Loucy (cell line): ENCODE data around the gene ATRNL1.

Experiments
- H2AFZ ChIP-seq: fragments of 200-600 bp; sonication (generic); 2 replicates; pipeline ENCODE4 v1.6.0; 2016; ENCODE audit warnings: antibody characterized with exemption, mild to moderate bottlenecking, low read length, moderate library complexity
- H3F3A ChIP-seq: fragments of 200-600 bp; 2 replicates; pipeline ENCODE4 v1.6.0; 2016; ENCODE audit warnings: antibody characterized with exemption, low read depth, mild to moderate bottlenecking
- H3K27me3 ChIP-seq: fragments of 200-600 bp; sonication (generic); 2 replicates; pipeline ENCODE4 v1.6.1; 2014; ENCODE audit warnings: low read length, mild to moderate bottlenecking; ENCODE audit not compliant: insufficient read depth, poor library complexity, severe bottlenecking
- H3K36me3 ChIP-seq: fragments of 200-600 bp; sonication (generic); 2 replicates; pipeline ENCODE4 v1.6.1; 2016; ENCODE audit warnings: low read length; ENCODE audit not compliant: insufficient read depth
- H3K4me1 ChIP-seq: fragments of 200-600 bp; sonication (generic); 2 replicates; pipeline ENCODE4 v1.5.1; 2014; ENCODE audit warnings: low read length, mild to moderate bottlenecking; ENCODE audit not compliant: insufficient read depth, poor library complexity, severe bottlenecking
- H3K4me2 ChIP-seq: fragments of 200-600 bp; sonication (generic); 2 replicates; pipeline ENCODE4 v1.6.0; 2014; ENCODE audit warnings: antibody characterized with exemption, low read length, low read depth, mild to moderate bottlenecking; ENCODE audit not compliant: poor library complexity, severe bottlenecking
- H3K4me3 ChIP-seq: fragments of 200-600 bp; sonication (generic); 2 replicates; pipeline ENCODE4 v1.5.1; 2014; ENCODE audit warnings: low read length, mild to moderate bottlenecking, mixed read lengths; ENCODE audit not compliant: poor library complexity, severe bottlenecking
- H3K79me2 ChIP-seq: fragments of 200-600 bp; sonication (generic); 2 replicates; pipeline ENCODE4 v1.6.1; 2014; ENCODE audit warnings: low read length; ENCODE audit not compliant: insufficient read depth
- H3K9ac ChIP-seq: fragments of 200-600 bp; sonication (generic); 2 replicates; pipeline ENCODE4 v1.6.0; 2014; ENCODE audit warnings: mild to moderate bottlenecking, low read depth, low read length, moderate library complexity; ENCODE audit not compliant: poor library complexity, severe bottlenecking
- H3K9me2 ChIP-seq: fragments of 200-600 bp; sonication (generic); replicated peaks from 2 replicates; pipeline ENCODE4 v1.6.1; 2016; ENCODE audit warnings: low read depth, low read length, mixed read lengths
- H3K9me3 ChIP-seq: fragments of 200-600 bp; sonication (generic); 2 replicates; pipeline ENCODE4 v1.6.1; 2014; ENCODE audit warnings: mild to moderate bottlenecking, antibody characterized with exemption, low read length, low read depth; ENCODE audit not compliant: insufficient read depth
- H4K20me1 ChIP-seq: fragments of 200-600 bp; sonication (generic); 2 replicates; pipeline ENCODE4 v1.6.0; 2014; ENCODE audit warnings: antibody characterized with exemption, low read length, mild to moderate bottlenecking; ENCODE audit not compliant: insufficient read depth, poor library complexity, severe bottlenecking
- CTCF ChIP-seq: fragments of 200-600 bp; sonication (generic); conservative IDR thresholded peaks from 2 replicates; pipeline ENCODE4 v1.5.1; 2014; ENCODE audit warnings: mild to moderate bottlenecking, antibody characterized with exemption, low read length
- EZH2phosphoT487 ChIP-seq: fragments of 200-600 bp; IDR thresholded peaks from 2 replicates; pipeline ENCODE4 v1.6.1; 2018; ENCODE audit warnings: antibody characterized with exemption, mild to moderate bottlenecking, moderate library complexity, borderline replicate concordance

Gene ATRNL1

DNA sequence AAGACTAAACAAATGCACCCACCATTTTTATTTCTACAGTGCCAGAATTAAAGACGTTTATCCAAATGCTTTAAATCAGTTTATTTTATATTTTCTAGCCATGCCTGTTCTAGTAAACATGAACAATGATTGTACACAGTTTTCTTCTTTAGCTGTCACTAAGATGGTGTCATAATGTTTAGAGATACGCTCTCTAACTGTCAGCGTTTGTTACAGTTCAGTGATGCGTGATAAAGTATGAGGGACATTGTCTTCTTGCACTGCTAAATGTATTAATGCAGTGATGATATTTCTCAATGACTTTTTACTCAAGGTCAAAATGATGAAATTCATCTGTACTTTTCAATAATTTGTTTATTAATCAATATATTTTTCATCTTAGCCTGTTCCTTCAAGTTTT, 513.6 kb downstream of the ATRNL1 start:
- no peak overlapping the region for H3K4me2 ChIP-seq

GRCh38 chr10:115624448-115624847, 531.3 kb downstream of the ATRNL1 start:
- Histone ChIP-seq H2AFZ (no peak overlapping the region), H3K36me3 (0 out of 2 replicates have a peak, but pooled peaks cover 3% of the 10 kb centered on the region), H3K9me2 (no peaks in the 10 kb centered on the region), H3K9me3 (0 out of 2 replicates have a peak, but pooled peaks cover 3% of the 10 kb centered on the region), H3K4me2 (no peak overlapping the region), H4K20me1 (no peaks in the 10 kb centered on the region), H3F3A (no peaks in the 10 kb centered on the region), H3K79me2 (no peaks in the 10 kb centered on the region), H3K9ac (no peak overlapping the region), H3K4me1 (peaks cover 6% of the 10 kb centered on the region), H3K4me3 (no peak overlapping the region), H3K27me3 (no peaks in the 10 kb centered on the region)
- TF ChIP-seq CTCF (no peak), EZH2phosphoT487 (no peak)

More for the DNA sequence above, 513.6 kb downstream of the ATRNL1 start:
- no peak for TF ChIP-seq EZH2phosphoT487
- no peak for TF ChIP-seq CTCF
- Histone ChIP-seq H3K9me3 (no peaks in the 10 kb centered on the region), H3K4me3 (no peak overlapping the region), H4K20me1 (no peaks in the 10 kb centered on the region), H3K79me2 (no peaks in the 10 kb centered on the region), H3K27me3 (no peaks in the 10 kb centered on the region), H3K9ac (no peak overlapping the region), H3F3A (no peaks in the 10 kb centered on the region), H3K36me3 (no peaks in the 10 kb centered on the region), H2AFZ (no peak overlapping the region), H3K4me1 (no peaks in the 10 kb centered on the region), H3K9me2 (no peaks in the 10 kb centered on the region)

DNA sequence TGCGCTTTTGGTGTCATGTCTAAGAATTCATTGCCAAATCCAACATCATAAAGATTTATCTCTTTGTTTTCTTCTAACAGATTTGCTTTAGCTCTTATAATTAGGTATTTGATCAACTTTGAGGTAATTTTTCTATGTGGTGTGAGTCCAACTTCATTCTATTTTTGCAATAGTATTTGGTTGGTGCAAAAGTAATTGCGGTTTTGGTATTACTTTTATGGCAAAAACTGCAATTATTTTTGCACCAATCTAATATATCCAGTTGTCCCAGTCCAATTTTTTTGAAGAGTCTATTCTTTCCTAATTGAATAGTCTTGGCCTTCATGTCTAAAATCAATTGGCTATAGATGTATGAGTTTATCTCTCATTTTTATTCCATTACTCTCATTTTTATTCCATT, 535.5 kb downstream of the ATRNL1 start:
- H3K4me2 ChIP-seq: no peak overlapping the region
- no peak overlapping the region for H3K9ac ChIP-seq
- H3K36me3 ChIP-seq: no peaks in the 10 kb centered on the region
- no peaks in the 10 kb centered on the region for H3F3A ChIP-seq
- TF ChIP-seq CTCF (no peak), EZH2phosphoT487 (no peak)
- H3K79me2 ChIP-seq: no peaks in the 10 kb centered on the region
- no peak overlapping the region for H3K4me3 ChIP-seq
- no peaks in the 10 kb centered on the region for H3K27me3 ChIP-seq
- no peak overlapping the region for H2AFZ ChIP-seq
- H3K9me3 ChIP-seq: no peaks in the 10 kb centered on the region
- H4K20me1 ChIP-seq: no peaks in the 10 kb centered on the region
- H3K4me1 ChIP-seq: peaks cover 4% of the 10 kb centered on the region
- H3K9me2 ChIP-seq: no peaks in the 10 kb centered on the region
